ENCODE data around the gene LPAR5. TPM values are rescaled to one million over a fixed set of nuclear protein-coding genes. Genes with fewer than 3 reads are reported as not detected.

The LPAR5 gene
- total and polyA plus RNA-seq, 2 of the 13 experiments (the other 11 are each of a cell fraction or from before 2014, with no cell fraction given): 0.09 to 0.32 TPM

- ChIA-PET CTCF (ENCODE audit: low intra/inter-chr PET ratio, low total read pairs) (no interaction called here), POLR2A (no interaction called here)
- H2AFZ ChIP-seq (ENCODE audit: low read length): no peak overlapping the region
- no peak overlapping the region for H3K4me3 ChIP-seq (replicated peaks in 1 of 3; ENCODE audit: insufficient read depth in 1 of 3, low read depth in 2 of 3, low read length in 3 of 3)
- no peaks in the 10 kb centered on the region for H3K9me3 ChIP-seq (ENCODE audit: low read length)
- ATAC-seq: no peak
- in situ Hi-C loops (cut with HindIII; ENCODE audit: extremely low pct_ligation_motif_present, low pct_unique_long_range_greater_than_20kb): no loop called here
- H3K79me2 ChIP-seq (ENCODE audit: insufficient read depth, low read length): no peaks in the 10 kb centered on the region
- no TSS peak for BruUV-seq (replicated peaks)
- no peak for DNase-seq (ENCODE audit: low spot score)
- no peaks in the 10 kb centered on the region for H3K4me1 ChIP-seq (ENCODE audit: insufficient read depth, low read length)
- no peak for FAIRE-seq
- no peak for TF ChIP-seq HOXD1 (CRISPR knock-in tag; IDR thresholded peaks at IDR 0.05)
- no peak for TF ChIP-seq ZSCAN22 (CRISPR knock-in tag; IDR thresholded peaks at IDR 0.05)
- no peak for TF ChIP-seq ZNF850 (CRISPR knock-in tag; conservative IDR thresholded peaks at IDR 0.05)
- no peak for TF ChIP-seq RFXANK (CRISPR knock-in tag; IDR thresholded peaks at IDR 0.05)
- TF ChIP-seq NAIF1 (CRISPR knock-in tag; IDR thresholded peaks at IDR 0.05; ENCODE audit: borderline replicate concordance): no peak
- no peak for TF ChIP-seq RBM22 (optimal IDR thresholded peaks at IDR 0.05; ENCODE audit: low read length)
- no peak for TF ChIP-seq SCMH1 (CRISPR knock-in tag; IDR thresholded peaks at IDR 0.05; ENCODE audit: borderline replicate concordance)
- WGBS (ENCODE audit: low lambda C conversion rate): 92% methylated on average over 8 of the region's 8 CpGs
- H3K4me2 ChIP-seq (ENCODE audit: low read depth, low read length): no peak overlapping the region
- H4K20me1 ChIP-seq (ENCODE audit: insufficient read depth, low read length): no peaks in the 10 kb centered on the region
- peaks cover 12 to 19% of the 10 kb centered on the region in 2 experiments for H3K36me3 ChIP-seq (replicated peaks in 1 of 2; ENCODE audit: control insufficient read depth in 1 of 2, insufficient read depth in 2 of 2, low read length in 2 of 2)
- no peak overlapping the region for H3K9ac ChIP-seq (ENCODE audit: insufficient read depth, low read depth, low read length)
- H3K27ac ChIP-seq (ENCODE audit: extremely low read length, insufficient read depth, low read length): no peak overlapping the region
- intact Hi-C loops (cut with micrococcal nuclease; ENCODE audit: unreplicated experiment): no loop called here
- H3K27me3 ChIP-seq (ENCODE audit: control insufficient read depth in 1 of 2, insufficient read depth in 2 of 2, low read length in 2 of 2): no peaks in the 10 kb centered on the region
Observed at GRCh38 chr12:6650832-6651231, 15.1 kb upstream of the LPAR5 start.

- POLR2A ChIA-PET: interaction anchor here (1.3 kb wide), 1 partner anchor 42 kb away, joined by 3 read pairs; the partner anchor contains the start of gene ZNF384
- H3K79me2 ChIP-seq (ENCODE audit: insufficient read depth, low read length): no peaks in the 10 kb centered on the region
- no TSS peak for BruUV-seq (replicated peaks)
- ATAC-seq: no peak
- in situ Hi-C loops (cut with HindIII; ENCODE audit: extremely low pct_ligation_motif_present, low pct_unique_long_range_greater_than_20kb): no loop called here
- WGBS (ENCODE audit: low lambda C conversion rate): 79% methylated on average over 19 of the region's 38 CpGs
- DNase-seq (ENCODE audit: low spot score): no peak
- H3K4me3 ChIP-seq (replicated peaks in 1 of 3; ENCODE audit: insufficient read depth in 1 of 3, low read depth in 2 of 3, low read length in 3 of 3): no peak within 1 kb of the TSS
- intact Hi-C loops (cut with micrococcal nuclease; ENCODE audit: unreplicated experiment): no loop called here
- no peak within 1 kb of the TSS for H3K9ac ChIP-seq (ENCODE audit: insufficient read depth, low read depth, low read length)
- no peaks in the 10 kb centered on the region for H3K9me3 ChIP-seq (ENCODE audit: low read length)
- H4K20me1 ChIP-seq (ENCODE audit: insufficient read depth, low read length): no peaks in the 10 kb centered on the region
- no peak for FAIRE-seq
- H3K4me2 ChIP-seq (ENCODE audit: low read depth, low read length): no peak within 1 kb of the TSS
- H2AFZ ChIP-seq (ENCODE audit: low read length): no peak within 1 kb of the TSS
- CTCF ChIA-PET (ENCODE audit: low intra/inter-chr PET ratio, low total read pairs): no interaction called here
- H3K27ac ChIP-seq (ENCODE audit: extremely low read length, insufficient read depth, low read length): no peak within 1 kb of the TSS
- peaks cover 2 to 5% of the 10 kb centered on the region in 2 experiments; a peak in 3 of 5 replicates for H3K36me3 ChIP-seq (replicated peaks in 1 of 2; ENCODE audit: control insufficient read depth in 1 of 2, insufficient read depth in 2 of 2, low read length in 2 of 2)
- H3K4me1 ChIP-seq (ENCODE audit: insufficient read depth, low read length): peaks cover 21% of the 10 kb centered on the region
- no peaks in the 10 kb centered on the region; a peak in 2 of 5 replicates for H3K27me3 ChIP-seq (ENCODE audit: control insufficient read depth in 1 of 2, insufficient read depth in 2 of 2, low read length in 2 of 2)
- TF ChIP-seq IRF1 (CRISPR knock-in tag; IDR thresholded peaks at IDR 0.05; ENCODE audit: low read depth) (no peak), ZNF503 (CRISPR knock-in tag; IDR thresholded peaks at IDR 0.05) (no peak), XBP1 (CRISPR knock-in tag; IDR thresholded peaks at IDR 0.05) (no peak), SKIL (CRISPR knock-in tag; IDR thresholded peaks at IDR 0.05; ENCODE audit: borderline replicate concordance) (no peak), ELF3 (CRISPR knock-in tag; IDR thresholded peaks at IDR 0.05) (no peak), ZBTB46 (CRISPR knock-in tag; IDR thresholded peaks at IDR 0.05; ENCODE audit: borderline replicate concordance) (no peak)
Observed at GRCh38 chr12:6647083-6647604, 11.4 kb upstream of the LPAR5 start, which contains the start of gene ACRBP. ACRBP (minus strand) TSS chr12:6647432; CDS start chr12:6647366, 66 bp downstream.

Measured in HepG2 (cell line).